HepG2 (cell line): ENCODE data around the gene ABHD3. TPM values are rescaled to one million over a fixed set of nuclear protein-coding genes. Genes with fewer than 3 reads are reported as not detected.

ENCODE experiments used
- ARNTL ChIP-seq: sonication (generic); formaldehyde crosslinking; IDR thresholded peaks from 2 replicates; pipeline ENCODE4 v1.4.0; 2020; ENCODE audit warnings: mild to moderate bottlenecking, missing genetic modification reagents
- ATF4 ChIP-seq, 2 experiments: fragments of 450-650 bp in 1 of 2; sonication (generic) in 1 of 2; formaldehyde crosslinking; IDR thresholded peaks; 2 replicates each; pipeline versions ENCODE4 v1.5.0 to v1.8.0; 2020 to 2022; ENCODE audit warnings: mild to moderate bottlenecking in 1 of 2, missing genetic modification reagents in 1 of 2
- BORCS8-MEF2B ChIP-seq: sonication (generic); formaldehyde crosslinking; IDR thresholded peaks from 2 replicates; pipeline ENCODE4 v1.8.0; 2022; ENCODE audit warnings: mild to moderate bottlenecking, missing genetic modification reagents
- EHMT2 ChIP-seq: fragments of 200-600 bp; sonication (generic); IDR thresholded peaks from 2 replicates; pipeline ENCODE4 v1.7.0; 2017; ENCODE audit warnings: antibody characterized with exemption, low read depth, low read length, borderline replicate concordance
- ETV6 ChIP-seq: sonication (generic); formaldehyde crosslinking; conservative IDR thresholded peaks from 2 replicates; pipeline ENCODE4 v1.4.0; 2020; ENCODE audit warnings: missing genetic modification reagents
- HMGXB4 ChIP-seq, 2 experiments: sonication (generic) in 1 of 2; formaldehyde crosslinking in 1 of 2; IDR thresholded peaks; 2 replicates each; pipeline versions ENCODE4 v1.4.0 to v1.6.1; 2018 to 2020; ENCODE audit warnings: missing genetic modification reagents in 2 of 2, borderline replicate concordance in 1 of 2, low read depth in 1 of 2, mild to moderate bottlenecking in 1 of 2, missing biosample characterization in 1 of 2
- MLX ChIP-seq: IDR thresholded peaks from 2 replicates; pipeline ENCODE4 v1.6.1; 2016
- NCOA2 ChIP-seq: sonication (generic); formaldehyde crosslinking; IDR thresholded peaks from 2 replicates; pipeline ENCODE4 v1.8.0; 2022; ENCODE audit warnings: inconsistent platforms
- NFE2 ChIP-seq: sonication (generic); formaldehyde crosslinking; IDR thresholded peaks from 2 replicates; pipeline ENCODE4 v1.4.0; 2020; ENCODE audit warnings: missing genetic modification reagents
- NRL ChIP-seq: sonication (generic); formaldehyde crosslinking; IDR thresholded peaks from 2 replicates; pipeline ENCODE4 v1.5.0; 2020; ENCODE audit warnings: missing genetic modification reagents, mild to moderate bottlenecking, moderate library complexity, borderline replicate concordance
- PBX3 ChIP-seq: sonication (generic); formaldehyde crosslinking; IDR thresholded peaks from 2 replicates; pipeline ENCODE4 v1.8.1; 2023; ENCODE audit warnings: missing genetic modification reagents, inconsistent platforms, borderline replicate concordance
- SETDB1 ChIP-seq: sonication (generic); formaldehyde crosslinking; IDR thresholded peaks from 2 replicates; pipeline ENCODE4 v1.5.1; 2020; ENCODE audit warnings: missing genetic modification reagents, mild to moderate bottlenecking, borderline replicate concordance
- SP140L ChIP-seq: sonication (generic); formaldehyde crosslinking; IDR thresholded peaks from 2 replicates; pipeline ENCODE4 v1.4.0; 2020; ENCODE audit warnings: missing genetic modification reagents, borderline replicate concordance
- SRSF1 ChIP-seq: fragments of 200-400 bp; formaldehyde crosslinking; optimal IDR thresholded peaks from 2 replicates; pipeline ENCODE3; 2017; ENCODE audit warnings: mild to moderate bottlenecking, low read depth, low read length, moderate library complexity
- TCF7L2 ChIP-seq: IDR thresholded peaks from 2 replicates; pipeline ENCODE4 v1.6.1; 2011; ENCODE audit warnings: mild to moderate bottlenecking, low read depth, low read length, moderate library complexity
- TOPORS ChIP-seq: sonication (generic); formaldehyde crosslinking; IDR thresholded peaks from 2 replicates; pipeline ENCODE4 v1.8.0; 2023; ENCODE audit warnings: mild to moderate bottlenecking, missing genetic modification reagents
- U2AF2 ChIP-seq: fragments of 200-400 bp; formaldehyde crosslinking; IDR thresholded peaks from 2 replicates; pipeline ENCODE4 v1.6.1; 2017; ENCODE audit warnings: low read depth, mild to moderate bottlenecking, low read length
- ZNF547 ChIP-seq: sonication (generic); formaldehyde crosslinking; IDR thresholded peaks from 2 replicates; pipeline ENCODE4 v1.5.1; 2020; ENCODE audit warnings: mild to moderate bottlenecking, missing genetic modification reagents
- ZNF550 ChIP-seq: sonication (generic); formaldehyde crosslinking; IDR thresholded peaks from 2 replicates; pipeline ENCODE4 v1.4.0; 2020; ENCODE audit warnings: mild to moderate bottlenecking, missing genetic modification reagents, borderline replicate concordance
- ZNF629 ChIP-seq: sonication (generic); formaldehyde crosslinking; conservative IDR thresholded peaks from 2 replicates; pipeline ENCODE4 v1.5.0; 2020; ENCODE audit warnings: missing genetic modification reagents
- ZNF878 ChIP-seq: sonication (generic); formaldehyde crosslinking; IDR thresholded peaks from 2 replicates; pipeline ENCODE4 v1.8.1; 2023; ENCODE audit warnings: mild to moderate bottlenecking, missing genetic modification reagents, moderate library complexity
- polyA plus RNA-seq, 8 experiments: library from polyadenylated mRNA; depleted of rRNA in 3 of 8; stranded (reverse) in 7 of 8; unstranded in 1 of 8; fragments of >200 nt; fragmentation: Illumina TruSeq in 4 of 8; extraction: Trizol in 4 of 8; gene quantifications; 2 replicates each; pipeline versions ENCODE4 v1.2.1 to v1.2.3, GENCODE V29; 2011 to 2016; ENCODE audit warnings: low read depth in 4 of 8, missing spikeins in 1 of 8, mixed read lengths in 1 of 8; ENCODE audit not compliant: insufficient read depth in 1 of 8
- total RNA-seq, 5 experiments: library from RNA; depleted of rRNA; stranded (reverse); fragments of >200 nt; fragmentation: Illumina TruSeq; extraction: Trizol; gene quantifications; 2 replicates each; pipeline ENCODE4 v1.2.3, GENCODE V29; 2016; ENCODE audit warnings: low read depth in 1 of 5
- TF ChIP-seq, protein P1 (sequence below): sonication (generic); formaldehyde crosslinking; IDR thresholded peaks from 2 replicates; pipeline ENCODE4 v1.5.0; 2020; ENCODE audit warnings: mild to moderate bottlenecking, missing genetic modification reagents

ABHD3 gene
- total and polyA plus RNA-seq, 2 of the 13 experiments (the other 11 are each of a cell fraction or from before 2014, with no cell fraction given) = 32.1 to 40.2 TPM

GRCh38 chr18:21740538-21741311 is 36.2 kb upstream of the ABHD3 start, which contains the start of gene MIB1 (continued):
- TF ChIP-seq ZNF550 (CRISPR knock-in tag) (no peak), PBX3 (CRISPR knock-in tag) (0 out of 2 replicates have a peak, but pooled peaks have one; percentile 27), ZNF629 (CRISPR knock-in tag) (no peak), ETV6 (CRISPR knock-in tag) (no peak), SRSF1 (no peak), U2AF2 (no peak), NRL (CRISPR knock-in tag) (peak; percentile 85; the same call in 1 of the 2 replicates), NFE2 (CRISPR knock-in tag) (no peak), ATF4 (CRISPR knock-in tag; IDR thresholded peaks at IDR 0.05) (no peak; a peak in 1 of 4 replicates), TCF7L2 (no peak), NCOA2 (no peak), TOPORS (CRISPR knock-in tag) (no peak; the same call in 1 of the 2 replicates), ZNF878 (CRISPR knock-in tag) (no peak), MLX (CRISPR knock-in tag) (0 out of 2 replicates have a peak, but pooled peaks have one; percentile 19), SETDB1 (CRISPR knock-in tag) (no peak), ARNTL (no peak), ZNF547 (no peak), EHMT2 (no peak), BORCS8-MEF2B (CRISPR knock-in tag) (peak; percentile 70), SP140L (CRISPR knock-in tag) (no peak), HMGXB4 (CRISPR knock-in tag; IDR thresholded peaks at IDR 0.05; ENCODE audit: borderline replicate concordance in 1 of 2, low read depth in 1 of 2) (peak; percentile 23 to 59; a peak in 2 of 4 replicates)
- TF ChIP-seq, protein P1, sequence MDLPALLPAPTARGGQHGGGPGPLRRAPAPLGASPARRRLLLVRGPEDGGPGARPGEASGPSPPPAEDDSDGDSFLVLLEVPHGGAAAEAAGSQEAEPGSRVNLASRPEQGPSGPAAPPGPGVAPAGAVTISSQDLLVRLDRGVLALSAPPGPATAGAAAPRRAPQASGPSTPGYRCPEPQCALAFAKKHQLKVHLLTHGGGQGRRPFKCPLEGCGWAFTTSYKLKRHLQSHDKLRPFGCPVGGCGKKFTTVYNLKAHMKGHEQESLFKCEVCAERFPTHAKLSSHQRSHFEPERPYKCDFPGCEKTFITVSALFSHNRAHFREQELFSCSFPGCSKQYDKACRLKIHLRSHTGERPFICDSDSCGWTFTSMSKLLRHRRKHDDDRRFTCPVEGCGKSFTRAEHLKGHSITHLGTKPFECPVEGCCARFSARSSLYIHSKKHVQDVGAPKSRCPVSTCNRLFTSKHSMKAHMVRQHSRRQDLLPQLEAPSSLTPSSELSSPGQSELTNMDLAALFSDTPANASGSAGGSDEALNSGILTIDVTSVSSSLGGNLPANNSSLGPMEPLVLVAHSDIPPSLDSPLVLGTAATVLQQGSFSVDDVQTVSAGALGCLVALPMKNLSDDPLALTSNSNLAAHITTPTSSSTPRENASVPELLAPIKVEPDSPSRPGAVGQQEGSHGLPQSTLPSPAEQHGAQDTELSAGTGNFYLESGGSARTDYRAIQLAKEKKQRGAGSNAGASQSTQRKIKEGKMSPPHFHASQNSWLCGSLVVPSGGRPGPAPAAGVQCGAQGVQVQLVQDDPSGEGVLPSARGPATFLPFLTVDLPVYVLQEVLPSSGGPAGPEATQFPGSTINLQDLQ (CRISPR knock-in tag) = no peak
